K562 (cell line): ENCODE measurements around the gene LRRC74B. TPM values are rescaled to one million over a fixed set of nuclear protein-coding genes. Genes with fewer than 3 reads are reported as not detected.
A peak's percentile ranks its signal among the peaks of the same experiment; 100 is the strongest.

Source experiments
- AFF1 ChIP-seq, 2 experiments: fragments of 450-650 bp; IDR thresholded peaks; 2 replicates each; pipeline ENCODE4 v1.6.1; 2018; ENCODE audit warnings: mild to moderate bottlenecking in 2 of 2, low read depth in 1 of 2; ENCODE audit not compliant: partially characterized antibody in 2 of 2
- ERF ChIP-seq: fragments of 450-650 bp; formaldehyde crosslinking; IDR thresholded peaks from 2 replicates; pipeline ENCODE4 v1.4.0; 2020; ENCODE audit warnings: mild to moderate bottlenecking, mixed read lengths
- ETV1 ChIP-seq: fragments of 450-650 bp; conservative IDR thresholded peaks from 2 replicates; pipeline ENCODE4 v1.6.1; 2016; ENCODE audit warnings: missing genetic modification characterization, control low read depth, low read depth, missing compliant biosample characterization
- EWSR1 ChIP-seq: fragments of 450-650 bp; IDR thresholded peaks from 2 replicates; pipeline ENCODE4 v1.6.1; 2018; ENCODE audit warnings: borderline replicate concordance, mild to moderate bottlenecking, low read depth, moderate library complexity; ENCODE audit not compliant: partially characterized antibody
- FOS ChIP-seq: IDR thresholded peaks from 3 replicates; pipeline ENCODE4 v1.6.1; 2011; ENCODE audit not compliant: insufficient read length; ENCODE audit errors: extremely low read depth
- HDAC6 ChIP-seq: IDR thresholded peaks from 2 replicates; pipeline ENCODE4 v1.6.1; 2012; ENCODE audit warnings: low read depth, mild to moderate bottlenecking, control low read depth, inconsistent platforms, low read length, moderate library complexity
- HMGN3 ChIP-seq: IDR thresholded peaks from 2 replicates; pipeline ENCODE4 v1.6.1; 2011; ENCODE audit warnings: borderline replicate concordance, low read depth, mild to moderate bottlenecking, mixed read lengths, low read length; ENCODE audit not compliant: insufficient read length; ENCODE audit errors: extremely low read depth
- HNRNPH1 ChIP-seq: fragments of 200-400 bp; formaldehyde crosslinking; optimal IDR thresholded peaks from 2 replicates; pipeline ENCODE3; 2017; ENCODE audit warnings: low read depth, mild to moderate bottlenecking, low read length, moderate library complexity
- ILK ChIP-seq: fragments of 450-650 bp; IDR thresholded peaks from 2 replicates; pipeline ENCODE4 v1.6.1; 2016; ENCODE audit warnings: missing genetic modification characterization, low read depth, mild to moderate bottlenecking, missing compliant biosample characterization, moderate library complexity, borderline replicate concordance
- MCM5 ChIP-seq: fragments of 450-650 bp; IDR thresholded peaks from 2 replicates; pipeline ENCODE4 v1.6.1; 2016; ENCODE audit warnings: low read depth
- MIER1 ChIP-seq: fragments of 450-650 bp; IDR thresholded peaks from 2 replicates; pipeline ENCODE4 v1.6.1; 2016; ENCODE audit warnings: antibody characterized with exemption, mild to moderate bottlenecking, low read depth
- PATZ1 ChIP-seq: fragments of 250-450 bp; sonication (Bioruptor Pico); IDR thresholded peaks from 2 replicates; pipeline ENCODE4 v1.5.0; 2020; ENCODE audit warnings: mild to moderate bottlenecking, borderline replicate concordance
- RFX5 ChIP-seq: IDR thresholded peaks from 2 replicates; pipeline ENCODE4 v1.6.1; 2011; ENCODE audit warnings: low read depth, mild to moderate bottlenecking, improper control_type of control experiment, low read length
- RUNX1 ChIP-seq: sonication (generic); IDR thresholded peaks from 2 replicates; pipeline ENCODE4 v1.6.1; 2016; ENCODE audit warnings: antibody characterized with exemption, low read depth
- TCF7L2 ChIP-seq: fragments of 150-350 bp; IDR thresholded peaks from 2 replicates; pipeline ENCODE4 v1.6.1; 2016; ENCODE audit warnings: low read depth, mild to moderate bottlenecking, low read length, moderate library complexity
- TFAM ChIP-seq: fragments of 250-450 bp; sonication (Bioruptor Pico); conservative IDR thresholded peaks from 2 replicates; pipeline ENCODE4 v1.5.0; 2021; ENCODE audit warnings: mild to moderate bottlenecking, moderate library complexity
- ZNF197 ChIP-seq: fragments of 200-800 bp; sonication (Bioruptor generic); IDR thresholded peaks from 2 replicates; pipeline ENCODE4 v1.6.1; 2016; ENCODE audit warnings: low read depth, missing genetic modification characterization, missing compliant biosample characterization
- ZNF232 ChIP-seq: sonication (generic); formaldehyde crosslinking; IDR thresholded peaks from 2 replicates; pipeline ENCODE4 v1.8.0; 2022; ENCODE audit warnings: mild to moderate bottlenecking, missing genetic modification reagents
- ZNF431 ChIP-seq: sonication (generic); formaldehyde crosslinking; IDR thresholded peaks from 2 replicates; pipeline ENCODE4 v1.8.0; 2022; ENCODE audit warnings: mild to moderate bottlenecking, missing genetic modification reagents
- polyA plus RNA-seq, 8 experiments: library from polyadenylated mRNA; depleted of rRNA in 4 of 8; stranded (reverse) in 5 of 8; unstranded in 3 of 8; fragments of >200 nt; fragmentation: Nextera tagmentation in 2 of 8; fragmentation: Illumina TruSeq in 1 of 8; extraction: Ambion mirVana in 2 of 8; extraction: Trizol in 1 of 8; gene quantifications; 2 replicates each; pipeline versions ENCODE4 v1.2.1 to v1.2.3, GENCODE V29; 2011 to 2014; ENCODE audit warnings: inconsistent platforms in 1 of 8, missing spikeins in 1 of 8
- total RNA-seq, 7 experiments: library from RNA; depleted of rRNA in 6 of 7; stranded (reverse); fragments of >200 nt in 6 of 7; fragmentation: Illumina TruSeq in 2 of 7; extraction: Trizol in 2 of 7; gene quantifications; 2 replicates each; pipeline versions ENCODE4 v1.2.1 to v1.2.3, GENCODE V29; 2011 to 2021; ENCODE audit warnings: low replicate concordance in 1 of 7
- TF ChIP-seq, protein P1 (sequence below): fragments of 450-650 bp; IDR thresholded peaks from 2 replicates; pipeline ENCODE4 v1.7.1; 2018; ENCODE audit warnings: mild to moderate bottlenecking, low read depth; ENCODE audit not compliant: partially characterized antibody

Gene LRRC74B
- total and polyA plus RNA-seq, 9 of the 15 experiments (the other 6 are each of a cell fraction or from before 2014, with no cell fraction given), result not detected

- TF ChIP-seq ILK (tag), result no peak
- TF ChIP-seq PATZ1, result no peak
- TF ChIP-seq EWSR1, result no peak
- peak; percentile 33; the same call in 1 of the 2 replicates for TF ChIP-seq HDAC6
- TF ChIP-seq TCF7L2, result no peak
- TF ChIP-seq RUNX1, result no peak
- no peak for TF ChIP-seq HNRNPH1
- no peak for TF ChIP-seq AFF1 (IDR thresholded peaks at IDR 0.05; ENCODE audit: low read depth in 1 of 2, partially characterized antibody in 2 of 2)
- TF ChIP-seq MIER1, result no peak
- no peak for TF ChIP-seq ZNF232 (CRISPR knock-in tag)
- TF ChIP-seq, protein P1, sequence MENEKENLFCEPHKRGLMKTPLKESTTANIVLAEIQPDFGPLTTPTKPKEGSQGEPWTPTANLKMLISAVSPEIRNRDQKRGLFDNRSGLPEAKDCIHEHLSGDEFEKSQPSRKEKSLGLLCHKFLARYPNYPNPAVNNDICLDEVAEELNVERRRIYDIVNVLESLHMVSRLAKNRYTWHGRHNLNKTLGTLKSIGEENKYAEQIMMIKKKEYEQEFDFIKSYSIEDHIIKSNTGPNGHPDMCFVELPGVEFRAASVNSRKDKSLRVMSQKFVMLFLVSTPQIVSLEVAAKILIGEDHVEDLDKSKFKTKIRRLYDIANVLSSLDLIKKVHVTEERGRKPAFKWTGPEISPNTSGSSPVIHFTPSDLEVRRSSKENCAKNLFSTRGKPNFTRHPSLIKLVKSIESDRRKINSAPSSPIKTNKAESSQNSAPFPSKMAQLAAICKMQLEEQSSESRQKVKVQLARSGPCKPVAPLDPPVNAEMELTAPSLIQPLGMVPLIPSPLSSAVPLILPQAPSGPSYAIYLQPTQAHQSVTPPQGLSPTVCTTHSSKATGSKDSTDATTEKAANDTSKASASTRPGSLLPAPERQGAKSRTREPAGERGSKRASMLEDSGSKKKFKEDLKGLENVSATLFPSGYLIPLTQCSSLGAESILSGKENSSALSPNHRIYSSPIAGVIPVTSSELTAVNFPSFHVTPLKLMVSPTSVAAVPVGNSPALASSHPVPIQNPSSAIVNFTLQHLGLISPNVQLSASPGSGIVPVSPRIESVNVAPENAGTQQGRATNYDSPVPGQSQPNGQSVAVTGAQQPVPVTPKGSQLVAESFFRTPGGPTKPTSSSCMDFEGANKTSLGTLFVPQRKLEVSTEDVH, result no peak
- no peak for TF ChIP-seq MCM5
- no peak for TF ChIP-seq ZNF431 (CRISPR knock-in tag)
- peak; percentile 54 for TF ChIP-seq HMGN3
- no peak for TF ChIP-seq ZNF197 (CRISPR knock-in tag)
- TF ChIP-seq ETV1 (tag), result no peak
- TF ChIP-seq RFX5, result no peak
- no peak; the same call in 1 of the 2 replicates for TF ChIP-seq ERF (CRISPR knock-in tag)
- TF ChIP-seq FOS, result no peak
- TF ChIP-seq TFAM, result no peak
Observed at GRCh38 chr22:21102659-21103267, 57.0 kb downstream of the LRRC74B start (continued).
